K562 (cell line): ENCODE results near the gene CENPC. TPM values are rescaled to one million over a fixed set of nuclear protein-coding genes. Genes with fewer than 3 reads are reported as not detected.

Experiments used
- BRF1 ChIP-seq: IDR thresholded peaks from 3 replicates; pipeline ENCODE4 v1.6.1; 2011; ENCODE audit warnings: borderline replicate concordance, mild to moderate bottlenecking; ENCODE audit not compliant: insufficient read length; ENCODE audit errors: extremely low read depth
- CC2D1A ChIP-seq: fragments of 450-650 bp; IDR thresholded peaks from 2 replicates; pipeline ENCODE4 v1.6.1; 2017; ENCODE audit warnings: mild to moderate bottlenecking
- FOXP1 ChIP-seq: sonication (generic); formaldehyde crosslinking; IDR thresholded peaks from 2 replicates; pipeline ENCODE4 v1.8.0; 2022; ENCODE audit warnings: mild to moderate bottlenecking, missing genetic modification reagents
- MTA2 ChIP-seq: fragments of 450-650 bp; IDR thresholded peaks from 2 replicates; pipeline ENCODE4 v1.6.1; 2016; ENCODE audit warnings: low read depth
- NBN ChIP-seq: fragments of 450-650 bp; IDR thresholded peaks from 2 replicates; pipeline ENCODE4 v1.6.1; 2016; ENCODE audit warnings: low read depth, mild to moderate bottlenecking
- NR3C1 ChIP-seq: sonication (generic); formaldehyde crosslinking; IDR thresholded peaks from 2 replicates; pipeline ENCODE4 v1.8.1; 2022; ENCODE audit warnings: missing genetic modification reagents
- SAP30 ChIP-seq: fragments of 200-600 bp; sonication (generic); IDR thresholded peaks from 2 replicates; pipeline ENCODE4 v1.6.1; 2012; ENCODE audit warnings: borderline replicate concordance, low read depth, mild to moderate bottlenecking, moderate library complexity, low read length, control low read depth, inconsistent platforms; ENCODE audit not compliant: insufficient read depth, poor library complexity, severe bottlenecking
- SRSF9 ChIP-seq: fragments of 200-400 bp; formaldehyde crosslinking; IDR thresholded peaks from 2 replicates; pipeline ENCODE4 v1.6.1; 2017; ENCODE audit warnings: low read depth, low read length, borderline replicate concordance
- STAT5B ChIP-seq: fragments of 250-450 bp; sonication (Bioruptor Pico); IDR thresholded peaks from 2 replicates; pipeline ENCODE4 v1.8.0; 2021; ENCODE audit warnings: mild to moderate bottlenecking, inconsistent platforms
- ZBTB17 ChIP-seq: fragments of 450-650 bp; formaldehyde crosslinking; IDR thresholded peaks from 2 replicates; pipeline ENCODE4 v1.4.0; 2020; ENCODE audit warnings: mild to moderate bottlenecking
- ZBTB7A ChIP-seq: IDR thresholded peaks from 2 replicates; pipeline ENCODE4 v1.6.1; 2011; ENCODE audit warnings: low read depth, mild to moderate bottlenecking, low read length, moderate library complexity, borderline replicate concordance; ENCODE audit not compliant: control insufficient read depth
- ZNF12 ChIP-seq: sonication (generic); formaldehyde crosslinking; IDR thresholded peaks from 2 replicates; pipeline ENCODE4 v1.4.0; 2020; ENCODE audit warnings: mild to moderate bottlenecking, missing genetic modification reagents
- ZNF23 ChIP-seq: fragments of 250-450 bp; sonication (Bioruptor Pico); IDR thresholded peaks from 2 replicates; pipeline ENCODE4 v1.4.0; 2020; ENCODE audit warnings: mild to moderate bottlenecking
- ZNF239 ChIP-seq: fragments of 250-450 bp; sonication (Bioruptor Pico); IDR thresholded peaks from 2 replicates; pipeline ENCODE4 v1.4.0; 2020; ENCODE audit warnings: mild to moderate bottlenecking
- ZNF583 ChIP-seq: fragments of 250-450 bp; sonication (Bioruptor Pico); IDR thresholded peaks from 2 replicates; pipeline ENCODE4 v1.4.0; 2020
- polyA plus RNA-seq, 8 experiments: library from polyadenylated mRNA; depleted of rRNA in 4 of 8; stranded (reverse) in 5 of 8; unstranded in 3 of 8; fragments of >200 nt; fragmentation: Nextera tagmentation in 2 of 8; fragmentation: Illumina TruSeq in 1 of 8; extraction: Ambion mirVana in 2 of 8; extraction: Trizol in 1 of 8; gene quantifications; 2 replicates each; pipeline versions ENCODE4 v1.2.1 to v1.2.3, GENCODE V29; 2011 to 2014; ENCODE audit warnings: inconsistent platforms in 1 of 8, missing spikeins in 1 of 8
- total RNA-seq, 7 experiments: library from RNA; depleted of rRNA in 6 of 7; stranded (reverse); fragments of >200 nt in 6 of 7; fragmentation: Illumina TruSeq in 2 of 7; extraction: Trizol in 2 of 7; gene quantifications; 2 replicates each; pipeline versions ENCODE4 v1.2.1 to v1.2.3, GENCODE V29; 2011 to 2021; ENCODE audit warnings: low replicate concordance in 1 of 7
- TF ChIP-seq, protein P1 (sequence below): fragments of 450-650 bp; conservative IDR thresholded peaks from 2 replicates; pipeline ENCODE4 v1.6.1; 2016; ENCODE audit warnings: missing genetic modification characterization, low read depth, mild to moderate bottlenecking, missing compliant biosample characterization, moderate library complexity
- TF ChIP-seq, protein P2 (sequence below): IDR thresholded peaks from 3 replicates; pipeline ENCODE4 v1.6.1; 2011; ENCODE audit warnings: borderline replicate concordance, mild to moderate bottlenecking; ENCODE audit not compliant: insufficient read length, insufficient read depth
- TF ChIP-seq, protein P3 (sequence below): sonication (generic); formaldehyde crosslinking; IDR thresholded peaks from 2 replicates; pipeline ENCODE4 v1.8.0; 2022; ENCODE audit warnings: mild to moderate bottlenecking, missing genetic modification reagents
- TF ChIP-seq, protein P4 (sequence below), 2 experiments: fragments of 450-650 bp in 1 of 2; sonication (generic) in 1 of 2; formaldehyde crosslinking in 1 of 2; IDR thresholded peaks in 1 of 2; conservative IDR thresholded peaks in 1 of 2; 2 replicates each; pipeline versions ENCODE4 v1.6.1 to v1.8.1; 2016 to 2023; ENCODE audit warnings: mild to moderate bottlenecking in 2 of 2, moderate library complexity in 2 of 2, inconsistent platforms in 1 of 2, missing genetic modification reagents in 1 of 2

The CENPC gene
- total and polyA plus RNA-seq, 9 of the 15 experiments (the other 6 are each of a cell fraction or from before 2014, with no cell fraction given) = 18.1 to 48.5 (median 30.8) TPM

DNA sequence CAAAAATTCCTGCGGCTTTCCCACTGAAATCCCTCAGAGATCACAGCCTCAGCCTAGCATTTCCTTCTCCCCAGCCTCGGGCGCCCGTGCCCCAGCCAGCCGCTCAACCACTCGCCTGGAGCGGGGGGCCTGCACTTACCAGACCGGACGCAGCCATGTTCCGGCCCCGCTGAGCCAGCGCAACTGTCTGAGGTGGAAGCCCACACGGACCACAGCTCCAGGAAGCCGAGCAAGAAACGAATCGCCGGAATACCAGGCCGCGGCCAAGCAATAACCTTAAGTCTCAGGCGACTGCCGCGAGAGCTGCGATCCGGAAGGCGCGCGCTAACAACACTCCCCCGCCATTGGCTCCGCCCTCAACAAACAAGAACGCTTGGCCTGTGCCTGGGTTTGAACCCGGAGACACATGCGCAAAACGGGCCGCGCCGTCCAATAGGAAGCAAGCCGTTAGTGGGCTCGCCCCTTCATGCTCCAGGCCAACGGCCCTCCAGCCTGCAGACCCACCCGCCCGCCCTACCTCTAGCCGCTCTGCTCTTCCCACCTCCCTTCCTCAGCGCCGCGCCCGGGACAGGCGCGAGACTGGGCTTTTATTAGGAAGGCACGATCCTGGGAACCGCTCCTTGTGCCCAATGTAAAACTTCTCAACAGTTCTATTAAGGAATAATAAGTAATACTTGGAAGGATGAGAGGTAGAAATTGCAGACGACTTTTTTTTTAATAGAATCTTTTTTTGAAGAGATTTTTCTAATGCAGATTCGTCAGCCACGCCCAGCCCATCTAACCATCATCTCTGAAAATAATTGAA, at the start of gene CENPC (continued):
- TF ChIP-seq, protein P1, sequence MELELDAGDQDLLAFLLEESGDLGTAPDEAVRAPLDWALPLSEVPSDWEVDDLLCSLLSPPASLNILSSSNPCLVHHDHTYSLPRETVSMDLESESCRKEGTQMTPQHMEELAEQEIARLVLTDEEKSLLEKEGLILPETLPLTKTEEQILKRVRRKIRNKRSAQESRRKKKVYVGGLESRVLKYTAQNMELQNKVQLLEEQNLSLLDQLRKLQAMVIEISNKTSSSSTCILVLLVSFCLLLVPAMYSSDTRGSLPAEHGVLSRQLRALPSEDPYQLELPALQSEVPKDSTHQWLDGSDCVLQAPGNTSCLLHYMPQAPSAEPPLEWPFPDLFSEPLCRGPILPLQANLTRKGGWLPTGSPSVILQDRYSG = no peak
- TF ChIP-seq, protein P2, sequence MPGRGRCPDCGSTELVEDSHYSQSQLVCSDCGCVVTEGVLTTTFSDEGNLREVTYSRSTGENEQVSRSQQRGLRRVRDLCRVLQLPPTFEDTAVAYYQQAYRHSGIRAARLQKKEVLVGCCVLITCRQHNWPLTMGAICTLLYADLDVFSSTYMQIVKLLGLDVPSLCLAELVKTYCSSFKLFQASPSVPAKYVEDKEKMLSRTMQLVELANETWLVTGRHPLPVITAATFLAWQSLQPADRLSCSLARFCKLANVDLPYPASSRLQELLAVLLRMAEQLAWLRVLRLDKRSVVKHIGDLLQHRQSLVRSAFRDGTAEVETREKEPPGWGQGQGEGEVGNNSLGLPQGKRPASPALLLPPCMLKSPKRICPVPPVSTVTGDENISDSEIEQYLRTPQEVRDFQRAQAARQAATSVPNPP = no peak
- TF ChIP-seq ZBTB17 (CRISPR knock-in tag) = no peak
- TF ChIP-seq FOXP1 (CRISPR knock-in tag) = peak; percentile 66; the same call in 1 of the 2 replicates
- no peak for TF ChIP-seq MTA2
- TF ChIP-seq SRSF9 = no peak
- no peak for TF ChIP-seq ZNF239 (CRISPR knock-in tag)
- no peak for TF ChIP-seq SAP30
- TF ChIP-seq ZBTB7A = peak; percentile 90
- no peak for TF ChIP-seq STAT5B (CRISPR knock-in tag)
- no peak for TF ChIP-seq ZNF23 (CRISPR knock-in tag)
- TF ChIP-seq BRF1 = no peak
- TF ChIP-seq, protein P3, sequence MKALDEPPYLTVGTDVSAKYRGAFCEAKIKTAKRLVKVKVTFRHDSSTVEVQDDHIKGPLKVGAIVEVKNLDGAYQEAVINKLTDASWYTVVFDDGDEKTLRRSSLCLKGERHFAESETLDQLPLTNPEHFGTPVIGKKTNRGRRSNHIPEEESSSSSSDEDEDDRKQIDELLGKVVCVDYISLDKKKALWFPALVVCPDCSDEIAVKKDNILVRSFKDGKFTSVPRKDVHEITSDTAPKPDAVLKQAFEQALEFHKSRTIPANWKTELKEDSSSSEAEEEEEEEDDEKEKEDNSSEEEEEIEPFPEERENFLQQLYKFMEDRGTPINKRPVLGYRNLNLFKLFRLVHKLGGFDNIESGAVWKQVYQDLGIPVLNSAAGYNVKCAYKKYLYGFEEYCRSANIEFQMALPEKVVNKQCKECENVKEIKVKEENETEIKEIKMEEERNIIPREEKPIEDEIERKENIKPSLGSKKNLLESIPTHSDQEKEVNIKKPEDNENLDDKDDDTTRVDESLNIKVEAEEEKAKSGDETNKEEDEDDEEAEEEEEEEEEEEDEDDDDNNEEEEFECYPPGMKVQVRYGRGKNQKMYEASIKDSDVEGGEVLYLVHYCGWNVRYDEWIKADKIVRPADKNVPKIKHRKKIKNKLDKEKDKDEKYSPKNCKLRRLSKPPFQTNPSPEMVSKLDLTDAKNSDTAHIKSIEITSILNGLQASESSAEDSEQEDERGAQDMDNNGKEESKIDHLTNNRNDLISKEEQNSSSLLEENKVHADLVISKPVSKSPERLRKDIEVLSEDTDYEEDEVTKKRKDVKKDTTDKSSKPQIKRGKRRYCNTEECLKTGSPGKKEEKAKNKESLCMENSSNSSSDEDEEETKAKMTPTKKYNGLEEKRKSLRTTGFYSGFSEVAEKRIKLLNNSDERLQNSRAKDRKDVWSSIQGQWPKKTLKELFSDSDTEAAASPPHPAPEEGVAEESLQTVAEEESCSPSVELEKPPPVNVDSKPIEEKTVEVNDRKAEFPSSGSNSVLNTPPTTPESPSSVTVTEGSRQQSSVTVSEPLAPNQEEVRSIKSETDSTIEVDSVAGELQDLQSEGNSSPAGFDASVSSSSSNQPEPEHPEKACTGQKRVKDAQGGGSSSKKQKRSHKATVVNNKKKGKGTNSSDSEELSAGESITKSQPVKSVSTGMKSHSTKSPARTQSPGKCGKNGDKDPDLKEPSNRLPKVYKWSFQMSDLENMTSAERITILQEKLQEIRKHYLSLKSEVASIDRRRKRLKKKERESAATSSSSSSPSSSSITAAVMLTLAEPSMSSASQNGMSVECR (CRISPR knock-in tag) = peak; percentile 75
- TF ChIP-seq ZNF583 (CRISPR knock-in tag) = no peak
- TF ChIP-seq ZNF12 = no peak
- TF ChIP-seq NBN = 0 out of 2 replicates have a peak, but pooled peaks have one; percentile 40
- no peak for TF ChIP-seq NR3C1 (CRISPR knock-in tag)
- TF ChIP-seq CC2D1A = peak; percentile 96
- TF ChIP-seq, protein P4, sequence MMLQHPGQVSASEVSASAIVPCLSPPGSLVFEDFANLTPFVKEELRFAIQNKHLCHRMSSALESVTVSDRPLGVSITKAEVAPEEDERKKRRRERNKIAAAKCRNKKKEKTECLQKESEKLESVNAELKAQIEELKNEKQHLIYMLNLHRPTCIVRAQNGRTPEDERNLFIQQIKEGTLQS (IDR thresholded peaks at IDR 0.05) = no peak
- TF ChIP-seq, protein P4 (CRISPR knock-in tag; conservative IDR thresholded peaks at IDR 0.05) = 0 out of 2 replicates have a peak, but pooled peaks have one; percentile 37
